GM18498 (cell line): ENCODE results near the gene RSAD1.
A peak's percentile ranks its signal among the peaks of the same experiment; 100 is the strongest.

Experiments
- ATAC-seq: cut with Tn5 transposase; IDR thresholded peaks from one replicate; pipeline ENCODE4 v1.9.1; 2021; ENCODE audit warnings: mild to moderate bottlenecking, moderate library complexity; ENCODE audit not compliant: unreplicated experiment

RSAD1 gene

DNA sequence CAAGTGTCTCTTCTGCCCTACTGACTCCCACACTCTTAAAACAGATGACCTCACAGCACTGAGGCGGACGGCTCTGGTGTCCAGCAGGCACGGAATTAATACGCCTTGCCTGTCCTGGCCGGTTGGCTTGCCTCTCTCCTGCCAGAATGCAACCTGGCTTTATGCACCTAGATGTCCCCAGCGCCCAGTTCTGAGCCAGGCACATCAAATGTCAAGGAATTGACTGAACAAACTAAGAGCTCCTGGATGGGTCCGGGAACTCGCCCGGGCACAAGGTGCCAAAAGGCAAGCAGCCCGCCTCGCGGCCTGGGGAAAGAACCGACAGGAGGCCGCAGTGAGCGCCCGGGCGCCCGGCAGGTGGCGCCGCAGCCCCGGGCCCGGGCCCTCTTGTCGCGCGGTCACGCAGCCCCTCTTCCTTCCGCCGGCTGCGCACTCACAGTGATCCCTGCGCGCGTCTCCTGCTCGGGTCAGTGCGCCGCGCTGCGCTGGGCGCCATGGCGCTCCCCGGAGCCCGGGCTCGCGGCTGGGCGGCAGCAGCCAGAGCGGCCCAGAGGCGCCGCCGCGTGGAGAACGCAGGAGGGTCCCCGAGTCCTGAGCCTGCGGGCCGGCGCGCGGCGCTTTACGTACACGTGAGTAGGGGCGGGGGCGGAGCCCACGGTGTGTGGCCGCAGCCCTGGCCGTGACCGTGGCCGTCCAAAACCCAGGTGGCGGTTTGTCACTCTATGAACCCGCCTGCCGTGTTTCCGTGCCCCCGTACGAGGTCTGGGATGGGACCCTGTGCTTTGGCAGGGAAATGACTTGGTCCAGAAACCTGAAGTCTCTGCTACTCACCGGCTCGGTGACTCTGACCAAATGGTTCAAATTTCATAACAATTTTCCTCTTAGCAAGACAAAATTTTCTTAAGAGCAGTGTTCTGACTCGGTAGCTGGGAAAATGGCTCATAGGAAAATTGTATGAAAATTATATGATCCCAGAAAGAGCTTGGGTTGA is at the start of gene RSAD1:
Gene RSAD1, plus strand, starts transcription at position 470 of the 991 bp plus-strand sequence. Its CDS starts 25 bp downstream, at position 495.
- ATAC-seq, result peak; percentile 89

DNA sequence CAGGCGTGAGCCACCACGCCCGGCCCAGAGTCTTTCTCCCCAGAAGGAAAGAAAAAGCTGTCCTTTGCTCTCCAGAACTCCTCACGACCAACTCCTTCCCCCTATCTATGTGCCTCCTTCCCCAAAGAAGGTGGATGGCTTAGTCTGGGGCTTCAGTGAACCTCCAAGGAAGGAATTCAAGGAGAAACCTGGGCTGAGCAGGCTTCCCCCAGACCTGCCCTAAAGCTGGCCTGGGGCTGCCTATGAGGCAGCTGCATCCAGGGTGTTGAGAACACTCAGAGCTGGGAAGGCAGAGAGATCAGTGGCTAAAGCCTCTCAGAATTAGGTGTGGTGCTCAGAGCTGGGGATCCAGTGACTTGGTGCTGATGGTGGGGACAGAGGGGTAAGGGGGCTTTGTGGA is 48.9 kb upstream of the RSAD1 start:
- ATAC-seq, result no peak

DNA sequence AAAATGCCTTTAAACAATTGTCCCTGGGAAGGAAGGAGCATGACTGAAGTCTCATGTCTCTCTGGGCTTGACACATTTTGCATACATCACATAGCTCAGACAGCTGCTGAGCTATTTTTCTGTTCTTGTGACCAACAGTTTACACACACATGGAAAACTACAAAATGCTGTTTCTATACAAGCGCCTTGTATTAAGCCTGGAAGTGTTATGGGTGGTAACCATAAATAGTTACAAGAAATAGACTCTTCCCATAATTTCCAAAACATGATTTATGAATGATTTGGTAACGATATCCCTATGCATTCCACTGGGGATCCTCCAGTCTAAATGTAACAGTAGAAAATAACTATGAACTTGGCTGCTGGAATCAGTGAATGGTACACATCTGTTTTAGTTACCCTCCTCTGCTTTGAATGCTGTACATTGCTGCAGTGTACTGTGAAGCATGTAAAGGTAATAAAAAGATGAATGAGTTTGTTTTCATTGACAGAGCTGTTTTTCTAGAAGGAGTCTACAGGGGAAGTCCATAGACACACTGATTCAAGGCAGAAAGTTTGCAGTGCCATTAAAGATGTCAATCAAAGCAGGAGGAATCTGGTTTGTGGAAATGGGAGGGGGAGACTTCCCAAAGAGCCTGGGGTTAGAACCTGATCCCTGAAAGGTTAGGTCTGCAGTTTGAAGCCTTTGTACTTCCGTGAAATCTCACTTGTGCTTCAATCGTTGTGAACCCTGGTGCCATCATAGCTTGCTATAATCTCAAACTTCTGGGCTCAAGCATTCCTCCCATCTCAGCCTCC is 47.6 kb upstream of the RSAD1 start:
- ATAC-seq, result no peak

DNA sequence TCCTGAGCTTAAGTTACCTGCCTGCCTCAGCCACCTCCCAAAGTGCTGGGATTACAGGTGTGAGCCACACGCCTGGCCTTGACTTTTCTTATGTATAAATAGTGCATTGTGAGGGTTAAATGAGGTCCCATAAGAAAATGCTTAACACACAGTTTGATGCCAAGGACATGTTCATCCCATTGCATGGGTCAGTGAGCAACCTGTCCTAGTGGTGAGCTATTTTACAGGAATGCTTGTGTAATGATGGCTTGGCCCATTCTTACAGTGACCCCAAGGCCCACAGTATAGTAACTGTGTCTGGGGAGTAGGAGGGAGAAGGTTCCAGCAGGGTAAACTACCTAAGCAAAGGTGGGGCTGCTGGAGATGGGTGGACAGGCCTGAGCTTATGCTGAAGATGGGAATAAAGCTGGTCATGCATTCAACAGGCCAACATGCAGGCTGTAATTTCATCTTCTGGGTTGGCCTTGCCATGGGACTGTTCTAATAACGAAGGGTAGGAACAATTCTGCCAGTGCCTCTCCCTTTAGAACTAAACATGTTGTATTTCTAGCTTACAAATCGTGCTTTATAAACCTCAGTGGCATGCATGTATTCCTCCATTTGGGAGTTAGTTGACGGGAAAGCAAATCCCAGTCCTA is 46.4 kb upstream of the RSAD1 start:
- no peak for ATAC-seq

DNA sequence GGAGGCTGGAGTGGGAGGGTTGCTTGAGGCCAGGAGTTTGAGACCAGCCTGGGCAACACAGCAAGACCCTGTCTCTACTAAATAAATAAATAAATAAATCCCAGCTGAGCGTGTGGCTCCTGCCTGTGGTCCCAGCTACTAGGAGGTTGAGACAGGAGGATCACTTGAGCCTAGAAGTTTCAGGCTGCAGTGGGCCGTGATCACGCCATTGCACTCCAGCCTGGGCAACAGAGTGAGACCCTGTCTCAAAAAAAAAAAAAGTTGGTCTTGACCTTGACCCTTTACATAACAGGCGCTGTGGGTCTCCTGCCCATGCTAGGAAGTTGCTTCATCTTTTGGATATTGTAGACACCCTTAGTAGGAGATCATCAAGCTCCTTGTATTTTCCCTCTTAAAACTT is 41.3 kb upstream of the RSAD1 start:
- ATAC-seq, result no peak

DNA sequence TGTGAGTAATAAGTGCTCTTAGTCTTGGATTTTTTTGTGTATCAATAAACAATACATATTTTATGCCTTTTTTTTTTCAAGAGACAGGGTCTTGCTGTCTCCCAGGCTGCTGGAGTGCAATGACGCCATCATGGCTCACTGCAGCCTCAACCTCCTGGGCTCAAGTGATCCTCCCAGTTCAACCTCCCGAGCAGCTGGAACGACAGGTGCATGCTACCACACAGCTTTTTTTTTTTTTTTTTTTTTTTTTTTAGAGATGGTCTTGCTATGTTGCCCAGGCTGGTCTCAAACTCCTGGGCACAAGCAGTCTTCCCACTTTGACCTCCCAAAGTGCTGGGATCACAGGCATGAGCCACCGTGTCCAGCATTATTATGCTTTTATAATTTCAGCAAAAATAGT is 39.7 kb upstream of the RSAD1 start:
- ATAC-seq, result no peak

DNA sequence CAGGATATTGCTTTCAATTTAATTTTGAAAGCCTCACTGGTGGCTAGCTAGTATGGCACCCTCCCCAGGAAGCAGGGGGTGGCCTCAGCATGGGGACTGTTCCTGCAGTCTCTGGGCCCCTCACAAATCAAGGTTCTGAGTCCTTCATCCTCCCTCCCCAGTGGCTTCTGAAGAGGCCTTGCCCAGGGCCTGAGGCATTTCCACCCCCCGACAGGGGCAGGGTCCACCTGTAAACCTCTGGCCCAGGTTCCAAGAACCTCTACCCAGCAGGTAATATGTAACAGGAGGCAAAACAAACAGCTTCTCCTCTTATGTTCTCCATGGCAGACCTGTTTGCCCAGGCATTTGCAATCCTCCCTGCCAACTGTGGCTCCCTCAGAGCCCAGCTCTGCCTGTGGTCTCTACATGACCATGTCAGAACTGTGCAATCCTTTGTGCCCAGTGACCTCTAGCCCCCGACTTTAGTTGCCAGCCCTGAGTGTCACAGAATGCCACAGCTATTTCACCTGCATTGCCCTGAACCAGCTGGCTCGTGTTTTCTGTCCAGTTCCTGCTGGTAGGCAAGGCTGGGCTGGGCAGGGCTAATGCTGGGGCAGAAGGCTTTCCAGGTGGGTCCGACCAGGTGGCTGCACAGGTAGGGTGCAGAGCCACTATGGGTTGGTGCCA is 38.4 kb upstream of the RSAD1 start:
- ATAC-seq, result no peak

DNA sequence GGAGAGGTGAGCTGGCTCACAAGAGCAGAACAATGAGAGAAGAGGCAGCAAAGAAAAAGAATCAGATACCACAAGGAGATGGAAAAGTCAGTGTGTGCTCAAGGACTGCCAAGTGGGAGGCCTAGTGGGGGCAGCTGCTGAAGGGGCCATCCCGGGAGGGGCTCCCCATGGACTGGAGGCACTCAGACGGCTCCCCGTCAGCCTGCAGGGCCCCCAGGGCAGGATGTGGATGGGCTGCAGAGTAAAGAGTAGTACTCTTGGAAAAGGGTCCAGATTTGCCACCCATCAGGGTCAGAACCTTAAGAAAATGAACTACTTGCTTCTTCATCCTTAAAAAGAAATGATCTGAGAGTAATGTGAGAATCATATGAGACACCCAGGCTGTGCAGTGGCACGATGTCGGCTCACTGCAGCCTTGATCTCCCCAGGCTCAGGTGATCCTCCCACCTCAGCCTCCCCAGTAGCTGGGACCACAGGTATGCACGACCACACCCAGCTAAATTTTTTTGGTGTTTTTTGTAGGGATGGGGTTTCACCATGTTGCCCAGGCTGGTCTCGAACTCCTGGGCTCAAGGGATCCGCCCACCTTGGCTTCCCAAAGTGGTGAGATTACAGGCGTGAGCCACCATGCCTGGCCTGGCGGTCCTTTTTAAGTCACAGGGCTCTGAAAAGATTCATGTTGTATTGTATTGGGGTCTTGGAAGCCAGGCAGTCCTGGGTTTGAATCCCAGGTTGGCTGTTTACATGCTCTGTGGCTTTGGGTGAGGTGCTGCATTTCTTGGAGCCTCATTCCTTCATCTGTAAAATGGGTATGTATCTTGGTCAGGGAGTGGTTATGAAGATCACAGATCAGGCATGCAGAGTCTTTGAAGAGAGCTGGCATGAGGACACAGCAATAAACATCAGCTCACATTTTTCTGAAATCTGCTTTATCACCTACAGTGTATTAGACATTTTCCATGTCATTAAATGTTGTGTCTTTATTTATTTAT is 37.5 kb upstream of the RSAD1 start:
- ATAC-seq, result no peak

DNA sequence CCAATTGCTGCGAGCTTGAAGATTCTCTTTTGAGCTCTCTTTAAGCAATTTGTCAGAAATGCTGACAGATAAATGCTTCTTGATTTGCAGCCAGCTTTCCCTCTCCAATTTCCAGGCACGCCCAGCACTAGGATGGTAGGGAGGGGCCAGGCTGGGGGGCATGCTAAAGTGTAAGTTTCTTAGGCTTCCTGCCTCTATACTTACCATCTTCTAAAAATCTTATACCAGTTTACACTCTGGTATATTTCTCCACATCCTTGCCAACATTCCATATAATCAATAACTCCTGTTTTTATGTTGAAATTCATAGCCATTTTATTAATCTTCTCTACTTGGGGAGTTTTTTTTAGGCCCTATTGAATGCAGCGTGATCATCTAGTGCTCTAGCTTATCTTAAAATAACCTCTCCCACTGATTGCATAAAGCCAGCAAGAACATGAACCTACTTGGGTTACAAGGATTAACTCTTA is 35.1 kb upstream of the RSAD1 start:
- no peak for ATAC-seq

DNA sequence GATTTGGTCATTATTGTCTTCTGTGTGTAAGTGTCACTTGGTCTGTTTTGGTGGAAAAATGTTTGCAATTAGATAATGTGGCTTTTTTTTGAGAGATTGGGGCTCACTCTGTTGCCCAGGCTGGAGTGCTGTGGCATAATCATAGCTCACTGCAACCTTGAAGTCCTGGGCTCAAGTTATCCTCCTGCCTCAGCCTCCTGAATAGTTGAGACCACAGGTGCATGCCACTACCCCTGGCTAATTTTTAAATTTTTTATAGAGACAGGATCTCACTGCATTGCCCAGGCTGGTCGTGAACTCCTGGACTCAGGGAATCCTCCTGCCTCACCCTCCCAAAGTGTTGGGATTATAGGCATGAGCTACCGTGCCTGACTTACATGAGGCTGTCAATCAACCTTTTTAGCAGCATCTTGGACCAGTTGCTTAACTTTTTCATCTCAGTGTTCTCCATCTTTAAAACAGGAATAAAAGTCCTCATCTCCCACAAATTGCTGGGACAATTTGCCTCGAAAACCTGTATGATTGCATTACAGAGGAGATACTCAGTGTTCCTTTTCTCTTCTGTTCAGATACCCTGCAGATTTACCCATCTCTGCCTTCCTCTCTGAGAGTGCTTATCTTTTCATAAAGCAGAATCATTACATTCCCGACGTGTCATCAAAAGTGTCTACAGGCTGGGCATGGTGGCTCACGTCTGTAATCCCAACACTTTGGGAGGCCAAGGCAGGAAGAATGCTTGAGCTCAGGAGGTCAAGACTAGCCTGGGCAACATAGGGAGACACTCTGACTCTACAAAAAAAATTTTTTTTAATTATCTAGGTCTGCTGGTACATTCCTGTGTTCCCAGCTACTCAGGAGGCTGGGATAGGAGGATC is 33.6 kb upstream of the RSAD1 start:
- no peak for ATAC-seq

DNA sequence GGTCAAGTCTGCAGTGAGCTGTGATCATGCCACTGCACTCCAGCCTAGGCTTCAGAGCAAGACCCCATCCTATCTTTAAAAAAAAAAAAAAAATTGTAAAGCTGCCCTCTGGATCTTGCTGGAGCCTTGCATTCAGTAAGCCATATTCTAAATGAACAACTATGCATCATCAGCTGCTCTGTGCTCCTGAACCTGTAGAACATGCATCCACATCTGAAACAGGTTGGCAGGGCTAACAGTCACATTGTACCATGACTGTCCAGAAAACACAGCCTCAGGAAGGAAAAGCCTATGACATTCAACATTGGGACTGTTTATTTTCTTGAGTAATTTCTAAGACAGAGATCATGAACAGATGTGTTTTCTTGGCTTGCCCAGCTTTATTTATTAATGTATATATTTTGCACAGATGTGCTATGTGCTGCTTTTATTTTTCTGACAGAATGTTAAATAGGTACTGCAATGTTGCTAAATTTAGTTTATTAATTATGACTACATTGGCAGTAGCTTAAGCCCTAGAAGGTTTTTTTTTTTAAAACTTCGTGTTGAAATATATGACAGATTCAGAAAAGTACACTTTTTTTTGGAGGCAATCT is 32.8 kb upstream of the RSAD1 start:
- ATAC-seq, result no peak

DNA sequence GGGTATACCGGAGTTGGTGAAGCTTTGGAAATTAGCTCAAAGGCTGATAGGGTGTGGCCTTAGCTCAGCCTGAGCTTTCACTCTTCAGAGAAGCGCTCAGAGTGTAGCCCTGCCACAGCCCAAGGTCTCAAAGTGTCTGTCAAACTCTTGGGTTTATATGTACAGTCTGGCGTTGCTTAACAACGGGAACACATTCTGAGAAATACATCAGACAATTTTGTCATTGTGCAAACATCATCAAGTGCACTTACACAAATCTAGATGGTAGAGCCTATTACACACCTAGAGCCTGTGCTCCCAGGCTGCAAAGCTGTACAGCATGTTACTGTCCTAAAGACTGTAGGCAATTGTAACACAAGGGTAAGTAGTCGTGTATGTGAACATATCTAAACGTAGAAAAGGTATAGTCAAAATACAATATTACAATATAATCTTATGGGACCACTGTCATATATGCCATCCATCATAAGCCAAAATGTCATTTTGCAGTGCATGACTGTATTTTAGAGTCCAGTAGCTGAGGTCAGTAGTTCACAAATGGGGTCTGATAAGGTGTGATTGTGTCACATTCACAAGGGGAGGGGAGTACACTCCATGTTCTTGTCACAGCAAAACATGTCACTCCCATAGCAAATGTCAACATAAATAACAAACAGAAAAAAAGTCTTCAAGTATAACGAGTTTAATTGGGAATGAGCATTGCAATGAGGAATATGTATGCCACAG is 30.6 kb upstream of the RSAD1 start:
- no peak for ATAC-seq

DNA sequence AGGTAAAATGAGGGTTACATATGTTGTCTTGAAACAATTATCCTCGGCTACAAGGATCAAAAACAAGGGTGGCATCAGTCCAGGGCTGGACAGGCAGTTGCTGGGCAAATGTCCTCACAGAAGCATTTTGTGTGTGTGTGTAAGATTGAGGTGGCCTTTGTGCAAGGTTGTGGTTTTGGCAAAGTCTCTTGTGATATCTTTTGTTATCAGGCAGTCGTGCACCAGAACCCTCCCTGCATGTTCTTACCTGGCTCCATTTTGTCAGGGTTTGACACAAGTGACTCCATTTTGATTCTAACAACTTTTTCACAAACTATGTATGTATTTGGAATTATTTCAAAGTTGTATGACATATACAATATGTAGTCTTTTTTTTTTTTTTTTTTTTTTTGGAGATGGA is 30.0 kb upstream of the RSAD1 start:
- ATAC-seq, result no peak

DNA sequence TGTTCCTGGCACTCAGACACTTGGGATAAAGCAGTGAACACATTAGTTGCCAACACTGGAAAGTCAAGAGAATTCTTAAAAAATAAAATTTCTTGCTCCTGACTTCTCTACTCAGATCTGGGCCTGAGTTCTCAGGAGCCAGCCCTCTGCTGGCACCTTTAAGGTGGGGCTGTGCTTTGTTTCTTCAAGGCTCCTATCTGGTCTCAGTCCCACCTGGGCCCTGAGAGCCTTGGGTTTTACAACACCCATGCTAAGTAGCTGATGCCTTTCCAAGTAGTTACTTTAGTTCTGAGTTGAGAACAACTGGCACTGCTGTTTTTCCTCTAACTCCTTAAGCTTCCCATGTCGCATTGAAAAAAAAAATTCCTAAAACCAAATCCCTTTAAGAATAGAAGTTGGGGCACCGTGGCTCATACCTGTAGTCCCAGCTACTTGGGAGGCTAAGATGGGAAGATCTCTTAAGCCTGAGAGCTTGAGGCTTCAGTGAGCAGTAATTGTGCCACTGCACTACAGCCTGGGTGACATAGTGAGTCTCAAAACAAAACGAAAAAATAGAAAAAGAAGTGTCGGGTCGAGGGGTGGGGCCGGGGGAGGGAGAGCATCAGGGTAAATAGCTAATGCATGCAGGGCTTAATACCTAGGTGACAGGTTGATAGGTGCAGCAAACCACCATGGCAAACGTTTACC is 26.6 kb upstream of the RSAD1 start:
- ATAC-seq, result no peak

DNA sequence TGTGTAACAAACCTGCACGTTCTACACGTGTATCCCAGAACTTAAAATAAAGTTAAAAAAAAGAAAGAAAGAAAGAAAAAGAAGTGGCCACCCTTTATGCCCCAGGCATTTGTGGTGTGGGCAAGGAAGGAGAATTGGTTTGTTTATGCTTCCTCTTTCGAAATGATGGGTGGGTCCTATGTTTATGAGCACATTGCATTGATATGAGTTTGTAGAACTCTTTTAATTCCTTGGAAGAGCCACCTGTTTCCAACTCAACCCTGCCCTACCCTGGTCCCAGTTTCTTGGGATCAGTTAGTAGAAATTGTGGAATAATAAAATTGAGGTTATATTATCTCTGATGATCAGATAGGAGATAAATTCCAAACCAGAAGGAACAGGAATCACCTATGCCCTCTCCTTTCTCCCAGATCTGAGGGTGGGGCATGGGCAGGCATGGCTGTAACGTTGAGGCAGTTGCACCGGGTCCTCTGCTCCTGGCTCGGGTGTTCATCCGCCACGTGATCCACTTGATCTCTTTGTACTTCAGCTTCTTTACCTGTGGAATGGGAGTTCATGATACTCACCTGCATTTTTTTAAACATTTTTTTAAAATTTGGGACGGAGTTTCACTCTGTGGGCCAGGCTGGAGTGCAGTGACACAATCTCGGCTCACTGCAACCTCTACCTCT is 25.9 kb upstream of the RSAD1 start:
- no peak for ATAC-seq

DNA sequence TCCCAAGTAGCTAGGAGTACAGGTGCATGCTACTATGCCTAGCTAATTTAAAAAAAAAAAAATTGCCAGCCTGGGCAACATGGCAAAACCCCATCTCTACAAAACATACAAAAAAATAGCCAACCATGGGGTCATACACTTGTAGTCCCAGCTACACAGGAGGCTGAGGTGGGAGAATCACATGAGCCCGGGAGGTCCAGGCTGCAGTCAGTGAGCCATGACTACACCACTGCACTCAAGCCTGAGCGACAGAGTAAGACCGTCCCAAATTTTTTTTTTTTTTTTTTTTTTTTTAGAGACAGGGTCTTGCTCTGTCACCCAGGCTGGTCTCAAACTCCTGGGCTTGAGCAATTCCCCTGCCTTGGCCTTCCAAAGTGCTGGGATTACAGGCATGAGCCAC is 24.8 kb upstream of the RSAD1 start:
- ATAC-seq, result no peak
